Measurements from ENCODE around the gene PGM3.

Gene PGM3

DNA sequence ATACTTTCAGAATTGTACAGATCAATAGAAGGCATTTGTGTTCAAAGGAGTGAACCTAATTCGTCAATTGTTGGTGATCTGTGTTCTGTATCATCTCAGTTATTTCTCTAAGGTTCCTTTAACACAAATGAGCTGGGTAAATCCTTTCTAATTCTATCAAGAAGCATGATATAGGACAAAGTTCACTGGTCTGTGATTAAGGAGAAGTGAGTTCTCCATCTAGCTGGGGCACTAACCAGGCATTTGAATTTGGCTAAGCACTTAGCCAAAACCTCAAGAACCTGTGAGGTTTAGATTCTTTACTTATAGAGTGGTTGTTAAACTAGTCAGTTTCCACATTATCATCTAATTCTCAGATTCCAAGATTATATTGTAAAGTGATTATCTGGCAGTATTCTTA is 75.3 kb downstream of the PGM3 start:
- DNase-seq: no peak

Data from C1 segment of cervical spinal cord (tissue), 14 donors.